ENCODE data around the gene CALD1. TPM values are rescaled to one million over a fixed set of nuclear protein-coding genes. Genes with fewer than 3 reads are reported as not detected.

The CALD1 gene
- total RNA-seq, 4 donors from 2014 or later, result 1,513 to 2,575 (median 1,808) TPM

DNA sequence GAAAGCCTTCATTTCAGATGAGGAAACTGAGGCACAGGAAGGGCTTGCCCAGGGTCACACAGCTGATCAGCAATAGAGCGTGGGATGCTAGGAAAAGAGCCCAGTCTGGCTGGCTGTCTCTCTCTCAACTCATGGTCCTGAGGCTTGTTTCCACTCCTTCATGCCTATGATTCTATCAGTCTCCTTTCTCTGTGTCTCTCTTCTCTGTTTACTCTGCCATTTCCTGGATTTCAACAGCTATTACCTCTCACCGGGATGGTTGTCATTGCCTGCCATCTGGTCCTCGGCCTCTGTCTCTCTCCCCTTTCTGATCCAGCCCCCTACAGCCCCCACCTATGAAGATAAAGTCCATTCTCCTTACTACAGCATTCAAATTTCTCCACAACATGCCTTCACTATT lies 113.5 kb downstream of the CALD1 start:
- H3K27me3 ChIP-seq, result no peaks in the 10 kb centered on the region
- 17 to 93% methylated on average over 2 of the region's 3 CpGs for WGBS, 2 donors (ENCODE audit: low coverage in 1 of 2)
- peak overlapping the region; percentile 25 to 53 for H3K4me3 ChIP-seq

DNA sequence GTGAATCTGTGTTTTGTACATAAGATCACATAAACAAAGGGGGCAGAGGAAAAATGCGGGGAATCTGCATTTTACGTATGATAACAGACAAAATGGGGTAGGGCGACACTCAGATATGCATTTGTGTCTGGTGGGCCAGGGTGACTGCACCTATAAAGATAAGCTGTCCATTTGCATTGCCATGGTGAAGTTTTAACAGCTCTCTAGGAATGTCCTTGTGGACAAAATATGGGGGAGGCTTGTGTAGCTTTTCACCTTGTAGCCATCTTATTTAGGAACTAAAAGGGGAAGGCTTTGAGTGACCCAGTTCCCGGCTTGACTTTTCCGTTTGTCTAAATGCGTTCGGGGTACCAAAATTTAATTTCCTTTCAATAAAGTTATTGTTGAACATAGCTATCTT lies 114.5 kb downstream of the CALD1 start:
- Histone ChIP-seq H3K4me1 (peaks cover 4 to 74% (median 17%) of the 10 kb centered on the region in 3 donors), H3K27ac (peak overlapping the region in 3 of 4 donors; percentile 79 to 85 (median 82)), H3K27me3 (no peaks in the 10 kb centered on the region), H3K4me3 (peak overlapping the region in 1 of 2 donors; percentile 53), H3K9me3 (peaks cover 0 to 8% (median 0%) of the 10 kb centered on the region in 3 donors), H3K36me3 (peaks cover 0 to 29% of the 10 kb centered on the region in 2 donors)
- 89 to 90% methylated on average over 5 to 7 of the region's 7 CpGs for WGBS, 2 donors (ENCODE audit: low coverage in 1 of 2)
- no peak for TF ChIP-seq EP300 (IDR thresholded peaks at IDR 0.05)
- TF ChIP-seq POLR2A (IDR thresholded peaks at IDR 0.05), result no peak
- TF ChIP-seq, protein P1, sequence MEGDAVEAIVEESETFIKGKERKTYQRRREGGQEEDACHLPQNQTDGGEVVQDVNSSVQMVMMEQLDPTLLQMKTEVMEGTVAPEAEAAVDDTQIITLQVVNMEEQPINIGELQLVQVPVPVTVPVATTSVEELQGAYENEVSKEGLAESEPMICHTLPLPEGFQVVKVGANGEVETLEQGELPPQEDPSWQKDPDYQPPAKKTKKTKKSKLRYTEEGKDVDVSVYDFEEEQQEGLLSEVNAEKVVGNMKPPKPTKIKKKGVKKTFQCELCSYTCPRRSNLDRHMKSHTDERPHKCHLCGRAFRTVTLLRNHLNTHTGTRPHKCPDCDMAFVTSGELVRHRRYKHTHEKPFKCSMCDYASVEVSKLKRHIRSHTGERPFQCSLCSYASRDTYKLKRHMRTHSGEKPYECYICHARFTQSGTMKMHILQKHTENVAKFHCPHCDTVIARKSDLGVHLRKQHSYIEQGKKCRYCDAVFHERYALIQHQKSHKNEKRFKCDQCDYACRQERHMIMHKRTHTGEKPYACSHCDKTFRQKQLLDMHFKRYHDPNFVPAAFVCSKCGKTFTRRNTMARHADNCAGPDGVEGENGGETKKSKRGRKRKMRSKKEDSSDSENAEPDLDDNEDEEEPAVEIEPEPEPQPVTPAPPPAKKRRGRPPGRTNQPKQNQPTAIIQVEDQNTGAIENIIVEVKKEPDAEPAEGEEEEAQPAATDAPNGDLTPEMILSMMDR (IDR thresholded peaks at IDR 0.05), result no peak
- TF ChIP-seq POLR2AphosphoS5 (IDR thresholded peaks at IDR 0.05), result no peak
- no peak for ATAC-seq

More for the DNA sequence above, 113.5 kb downstream of the CALD1 start:
- ATAC-seq, result no peak
- H3K9me3 ChIP-seq, result peaks cover 0 to 8% (median 0%) of the 10 kb centered on the region in 3 donors
- peaks cover 0 to 32% of the 10 kb centered on the region in 2 donors for H3K36me3 ChIP-seq
- no peak for TF ChIP-seq POLR2A (IDR thresholded peaks at IDR 0.05)
- TF ChIP-seq EP300 (IDR thresholded peaks at IDR 0.05), result no peak
- TF ChIP-seq POLR2AphosphoS5 (IDR thresholded peaks at IDR 0.05), result no peak
- TF ChIP-seq, protein P1 (IDR thresholded peaks at IDR 0.05), result no peak
- peak overlapping the region; percentile 41 to 85 (median 80) for H3K27ac ChIP-seq
- peaks cover 4 to 74% (median 15%) of the 10 kb centered on the region in 3 donors for H3K4me1 ChIP-seq

DNA sequence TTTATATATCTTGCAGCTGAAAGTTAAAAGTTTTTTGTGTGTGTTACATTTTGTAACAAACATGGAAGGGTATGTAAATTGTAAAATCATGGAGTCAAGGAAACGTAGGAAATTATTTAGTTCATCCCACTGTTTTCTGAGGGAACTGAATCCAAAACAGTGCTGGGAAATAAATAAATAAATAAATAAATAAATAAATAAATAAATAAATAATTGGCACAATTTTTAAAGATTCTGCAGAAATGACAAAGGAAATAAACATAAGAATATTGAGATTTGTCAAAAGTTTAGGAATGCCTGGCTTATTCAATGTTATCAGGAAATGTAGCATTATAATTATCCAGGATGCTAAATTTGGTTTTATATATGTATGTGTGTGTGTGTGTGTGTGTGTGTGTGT lies 115.5 kb downstream of the CALD1 start:
- Histone ChIP-seq H3K36me3 (peaks cover 0 to 31% of the 10 kb centered on the region in 2 donors), H3K9me3 (peaks cover 0 to 8% (median 0%) of the 10 kb centered on the region in 3 donors), H3K4me1 (peaks cover 6 to 74% (median 26%) of the 10 kb centered on the region in 3 donors), H3K27ac (peak overlapping the region in 2 of 4 donors; percentile 11 to 85), H3K4me3 (no peak overlapping the region), H3K27me3 (no peaks in the 10 kb centered on the region)
- 44 to 80% methylated on average over 1 of the region's 1 CpG for WGBS, 2 donors (ENCODE audit: low coverage in 1 of 2)
- no peak for TF ChIP-seq EP300 (IDR thresholded peaks at IDR 0.05)
- no peak for TF ChIP-seq POLR2A (IDR thresholded peaks at IDR 0.05)
- TF ChIP-seq, protein P1 (IDR thresholded peaks at IDR 0.05), result no peak
- no peak for TF ChIP-seq POLR2AphosphoS5 (IDR thresholded peaks at IDR 0.05)
- ATAC-seq, result no peak

DNA sequence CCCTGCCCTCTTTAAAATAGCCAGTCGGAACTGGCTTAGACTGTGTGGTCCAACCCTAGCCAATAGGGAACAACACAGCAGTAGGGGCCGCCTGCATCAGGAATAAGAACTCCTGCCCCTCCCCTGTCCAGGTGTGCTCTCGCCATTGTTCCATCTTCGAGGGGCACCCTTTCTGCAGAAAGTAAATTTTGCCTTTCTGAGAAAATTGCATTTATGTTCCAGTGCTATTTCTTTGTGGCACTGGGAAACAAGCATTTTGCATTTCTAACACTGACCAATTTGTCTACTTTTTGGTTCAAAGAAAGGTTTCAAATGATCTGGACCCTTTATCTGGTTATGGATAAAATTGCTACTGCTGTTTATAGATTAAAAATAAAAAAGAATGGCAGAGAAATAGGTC lies 116.6 kb downstream of the CALD1 start:
- Histone ChIP-seq H3K27me3 (no peaks in the 10 kb centered on the region), H3K9me3 (peaks cover 0 to 8% (median 0%) of the 10 kb centered on the region in 3 donors), H3K4me1 (peaks cover 5 to 74% (median 32%) of the 10 kb centered on the region in 3 donors), H3K27ac (peak overlapping the region in 2 of 4 donors; percentile 11 to 32), H3K36me3 (peaks cover 0 to 38% of the 10 kb centered on the region in 2 donors), H3K4me3 (no peak overlapping the region)
- WGBS, 2 donors (ENCODE audit: low coverage in 1 of 2), result 84 to 98% methylated on average over 4 of the region's 4 CpGs
- TF ChIP-seq EP300 (IDR thresholded peaks at IDR 0.05) (no peak), POLR2AphosphoS5 (IDR thresholded peaks at IDR 0.05) (no peak), POLR2A (IDR thresholded peaks at IDR 0.05) (no peak)
- TF ChIP-seq, protein P1 (IDR thresholded peaks at IDR 0.05), result no peak
- ATAC-seq, result no peak

DNA sequence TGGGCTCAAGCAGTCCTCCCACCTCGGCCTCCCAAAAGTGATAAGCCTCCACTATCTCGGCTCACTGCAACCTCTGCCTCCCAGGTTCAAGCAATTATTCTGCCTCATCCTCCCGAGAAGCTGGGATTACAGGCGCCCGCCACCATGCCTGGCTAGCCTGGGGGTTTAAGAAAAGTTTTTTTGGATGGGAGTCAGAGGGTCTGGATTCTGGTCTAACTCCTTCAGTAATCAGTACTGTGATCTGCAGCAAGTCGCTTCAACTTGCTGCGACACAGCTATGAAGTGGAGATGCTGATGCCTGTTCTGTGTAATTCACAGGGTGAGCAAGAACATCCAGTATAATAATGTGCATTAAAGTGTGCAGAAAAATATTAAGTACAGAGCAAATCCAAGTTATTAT lies 118.5 kb downstream of the CALD1 start:
- 83% methylated on average over 2 of the region's 7 CpGs; no CpG with 5 or more reads in 1 of the 2 donors for WGBS, 2 donors (ENCODE audit: low coverage in 1 of 2)
- Histone ChIP-seq H3K27ac (peak overlapping the region in 3 of 4 donors; percentile 45 to 72 (median 64)), H3K4me3 (no peak overlapping the region), H3K9me3 (peaks cover 0 to 8% (median 0%) of the 10 kb centered on the region in 3 donors), H3K36me3 (peaks cover 0 to 47% of the 10 kb centered on the region in 2 donors), H3K4me1 (peaks cover 21 to 74% (median 38%) of the 10 kb centered on the region in 3 donors), H3K27me3 (no peaks in the 10 kb centered on the region)
- no peak for ATAC-seq
- TF ChIP-seq POLR2AphosphoS5 (IDR thresholded peaks at IDR 0.05) (no peak), POLR2A (IDR thresholded peaks at IDR 0.05) (no peak), EP300 (IDR thresholded peaks at IDR 0.05) (no peak)
- TF ChIP-seq, protein P1 (IDR thresholded peaks at IDR 0.05), result no peak
